GM12878 (cell line): ENCODE results near the gene MTFR2. TPM values are rescaled to one million over a fixed set of nuclear protein-coding genes. Genes with fewer than 3 reads are reported as not detected.

ENCODE experiments used
- ATAC-seq: fragments of 200-7000 bp; cut with Tn5 transposase; 3 replicates; pipeline ENCODE4 v1.9.1; 2020; ENCODE audit warnings: mild to moderate bottlenecking, moderate library complexity
- BruUV-seq: library from RNA; stranded (reverse); fragments of 400-500 nt; replicated peaks from 2 replicates; lab custom pipeline; 2021; lab: Mats Ljungman, UMichigan
- CTCF ChIA-PET: fragments of 300-600 bp; sonication (Branson Sonifier 250); formaldehyde crosslinking; extraction: SDS; loops from one replicate; lab custom pipeline; 2021; ENCODE audit warnings: inconsistent platforms; lab: Yijun Ruan, JAX
- POLR2A ChIA-PET: fragments of 350-600 bp; formaldehyde crosslinking; extraction: SDS; loops from one replicate; lab custom pipeline; 2021; ENCODE audit warnings: inconsistent platforms; lab: Charles Lee
- RAD21 ChIA-PET: fragments of 300-600 bp; sonication (Branson Sonifier 250); formaldehyde crosslinking; loops from one replicate; lab custom pipeline; 2023; ENCODE audit warnings: antibody characterized with exemption; ENCODE audit not compliant: unreplicated experiment; lab: Charles Lee
- SMC1A ChIA-PET: fragments of 300-600 bp; sonication (Branson Sonifier 250); formaldehyde crosslinking; loops from one replicate; lab custom pipeline; 2023; ENCODE audit not compliant: unreplicated experiment, uncharacterized antibody; lab: Charles Lee
- DNase-seq: peaks from one replicate; pipeline ENCODE4 v3.0.0-alpha.2; 2011; ENCODE audit warnings: low read depth, low spot score
- FAIRE-seq: peaks from 3 replicates; lab custom pipeline; 2011; peaks lifted over from hg19 to GRCh38; lab: Jason Lieb, UNC
- H2AFZ ChIP-seq: 2 replicates; pipeline ENCODE4 v1.6.0; 2011; ENCODE audit warnings: low read depth, low read length, control low read depth; ENCODE audit not compliant: control insufficient read depth
- H3K27ac ChIP-seq: 2 replicates; pipeline ENCODE4 v1.5.1; 2011; ENCODE audit warnings: control low read depth; ENCODE audit not compliant: control insufficient read depth, insufficient read depth
- H3K27me3 ChIP-seq, 2 experiments: replicated peaks in 1 of 2; 2 replicates each; pipeline versions ENCODE4 v1.6.0 to v1.6.1; 2011; ENCODE audit warnings: low read length in 1 of 2; ENCODE audit not compliant: control insufficient read depth in 2 of 2, insufficient read depth in 2 of 2
- H3K36me3 ChIP-seq, 2 experiments: 2 replicates each; pipeline ENCODE4 v1.5.1; 2011; ENCODE audit warnings: low read length in 1 of 2; ENCODE audit not compliant: control insufficient read depth in 2 of 2, insufficient read depth in 2 of 2
- H3K4me1 ChIP-seq: 2 replicates; pipeline ENCODE4 v1.6.1; 2011; ENCODE audit warnings: mild to moderate bottlenecking, low read length, moderate library complexity, mixed read lengths; ENCODE audit not compliant: control insufficient read depth, insufficient read depth
- H3K4me2 ChIP-seq: 2 replicates; pipeline ENCODE4 v1.6.0; 2011; ENCODE audit warnings: control low read depth; ENCODE audit not compliant: control insufficient read depth, insufficient read depth
- H3K4me3 ChIP-seq: fragments of 200-600 bp; sonication (generic); 2 replicates; pipeline ENCODE4 v1.5.1; 2016
- H3K79me2 ChIP-seq: 2 replicates; pipeline ENCODE4 v1.6.0; 2011; ENCODE audit warnings: low read length; ENCODE audit not compliant: control insufficient read depth, insufficient read depth
- H3K9ac ChIP-seq: 2 replicates; pipeline ENCODE4 v1.8.0; 2011; ENCODE audit warnings: low read length, control low read depth, mixed read lengths; ENCODE audit not compliant: control insufficient read depth, insufficient read depth
- H3K9me3 ChIP-seq: replicated peaks from 3 replicates; pipeline ENCODE4 v1.5.1; 2011; ENCODE audit warnings: mild to moderate bottlenecking, low read length; ENCODE audit not compliant: control insufficient read depth, insufficient read depth
- H4K20me1 ChIP-seq: 2 replicates; pipeline ENCODE4 v1.6.0; 2011; ENCODE audit not compliant: control insufficient read depth, insufficient read depth
- CHD2 ChIP-seq: IDR thresholded peaks from 2 replicates; pipeline ENCODE4 v1.6.1; 2011; ENCODE audit warnings: low read depth, low read length, improper control_type of control experiment, borderline replicate concordance
- ETV6 ChIP-seq, 2 experiments: fragments of 450-650 bp in 1 of 2; IDR thresholded peaks in 1 of 2; conservative IDR thresholded peaks in 1 of 2; 2 replicates each; pipeline ENCODE4 v1.6.1; 2014; ENCODE audit warnings: antibody characterized with exemption in 1 of 2, borderline replicate concordance in 1 of 2, low read depth in 1 of 2, mild to moderate bottlenecking in 1 of 2, moderate library complexity in 1 of 2
- POU2F2 ChIP-seq: IDR thresholded peaks from 3 replicates; pipeline ENCODE4 v1.6.1; 2011; ENCODE audit warnings: low read depth, mild to moderate bottlenecking, low read length, borderline replicate concordance
- WGBS: methylation state at CpG from one replicate; pipeline ENCODE4 v1.1.6; 2016; ENCODE audit warnings: low lambda C conversion rate; ENCODE audit not compliant: insufficient replicate concordance, insufficient coverage; ENCODE audit errors: missing lambda C conversion rate; 5-methylcytosine and 5-hydroxymethylcytosine counted together
- in situ Hi-C: fragments of 300-500 bp; cut with MboI; formaldehyde crosslinking; loops from 9 replicates; pipeline ENCODE4 v1.14.3; 2018; ENCODE audit warnings: mixed read lengths
- intact Hi-C: fragments of 100-400 bp; cut with micrococcal nuclease; formaldehyde crosslinking; loops from one replicate; pipeline ENCODE4 v1.14.2; 2022; ENCODE audit not compliant: unreplicated experiment
- polyA plus RNA-seq, 11 experiments: library from polyadenylated mRNA; depleted of rRNA in 4 of 11; unstranded in 6 of 11; stranded (reverse) in 5 of 11; fragments of >200 nt; fragmentation: Nextera tagmentation in 4 of 11; fragmentation: Illumina TruSeq in 1 of 11; extraction: Ambion mirVana in 4 of 11; extraction: Trizol in 1 of 11; gene quantifications; 1 replicate in 1 of 11; 2 replicates in 10 of 11; pipeline versions ENCODE4 v1.2.1 to v1.2.3, GENCODE V29; 2011 to 2016; ENCODE audit warnings: inconsistent platforms in 2 of 11, missing spikeins in 2 of 11, low read depth in 1 of 11
- total RNA-seq, 4 experiments: library from RNA; depleted of rRNA in 3 of 4; stranded (reverse); fragments of >200 nt in 3 of 4; fragmentation: Illumina TruSeq in 1 of 4; extraction: Trizol in 1 of 4; gene quantifications; 2 replicates each; pipeline versions ENCODE4 v1.2.1 to v1.2.3, GENCODE V29; 2013 to 2021

Gene MTFR2
- total and polyA plus RNA-seq, 10 of the 15 experiments (the other 5 are each of a cell fraction or from before 2014, with no cell fraction given): 7.3 to 33.5 (median 25.3) TPM

- TF ChIP-seq CHD2: no peak
Observed at GRCh38 chr6:136181861-136182260, 68.2 kb downstream of the MTFR2 start (continued).

GRCh38 chr6:136181512-136181833, 68.6 kb downstream of the MTFR2 start:
- ChIA-PET CTCF (no interaction called here), POLR2A (no interaction called here), RAD21 (no interaction called here), SMC1A (no interaction called here)
- DNase-seq: no peak
- Histone ChIP-seq H2AFZ (no peak overlapping the region), H4K20me1 (no peaks in the 10 kb centered on the region), H3K4me1 (no peaks in the 10 kb centered on the region), H3K79me2 (no peaks in the 10 kb centered on the region), H3K4me2 (no peak overlapping the region), H3K27ac (no peak overlapping the region), H3K36me3 (no peaks in the 10 kb centered on the region), H3K4me3 (no peak overlapping the region), H3K9ac (no peak overlapping the region), H3K27me3 (no peaks in the 10 kb centered on the region; a peak in 1 of 4 replicates), H3K9me3 (no peaks in the 10 kb centered on the region)
- no TSS peak for BruUV-seq
- no peak for FAIRE-seq
- no peak for TF ChIP-seq POU2F2
- no peak for TF ChIP-seq ETV6 (conservative IDR thresholded peaks at IDR 0.05 in 1 of 2, IDR thresholded peaks at IDR 0.05 in 1 of 2; ENCODE audit: borderline replicate concordance in 1 of 2, low read depth in 1 of 2)
- ATAC-seq: no peak
- intact Hi-C loops (no loop called here), in situ Hi-C loops (no loop called here)
- WGBS: 31% methylated on average over 1 of the region's 1 CpG

Other genes starting within 250 kb of the MTFR2 start
- gene BCLAF1, start 39.5 kb upstream of the MTFR2 start, total RNA-seq (2014; rRNA removed): 94.1 and 115 TPM in 2 replicates
- gene BCLAF1, start 39.5 kb upstream of the MTFR2 start, total RNA-seq (2014; rRNA removed; fragmentation: Illumina TruSeq; extraction: Trizol): 219 TPM in 2 replicates
- gene BCLAF1, start 39.5 kb upstream of the MTFR2 start, total RNA-seq (2021): 139 and 154 TPM in 2 replicates
- gene BCLAF1, start 39.5 kb upstream of the MTFR2 start, polyA plus RNA-seq (2011; rRNA removed): 111 and 160 TPM in 2 replicates
- 223 and 237 TPM in 2 replicates for gene BCLAF1, start 39.5 kb upstream of the MTFR2 start, polyA plus RNA-seq (2014; fragmentation: Illumina TruSeq; extraction: Trizol)
- 10 to 100 TPM; 56.0 to 62.1 TPM for gene BCLAF1, start 39.5 kb upstream of the MTFR2 start, polyA plus RNA-seq (2014; fragmentation: Nextera tagmentation; extraction: Ambion mirVana)
- gene BCLAF1, start 39.5 kb upstream of the MTFR2 start, polyA plus RNA-seq (2014; rRNA removed): 77.0 and 87.9 TPM in 2 replicates
- gene BCLAF1, start 39.5 kb upstream of the MTFR2 start, polyA plus RNA-seq (2016; fragmentation: Nextera tagmentation; extraction: Ambion mirVana): 100 to 1,000 TPM; 117 to 122 TPM